MCF 10A (cell line): ENCODE data around the gene ITGB5. TPM values are rescaled to one million over a fixed set of nuclear protein-coding genes. Genes with fewer than 3 reads are reported as not detected.

Experiments
- BruUV-seq: library from RNA; stranded (reverse); fragments of 400-500 nt; replicated peaks from 2 replicates; lab custom pipeline; 2021; lab: Mats Ljungman, UMichigan
- CTCF ChIA-PET: fragments of 300-600 bp; sonication (Branson Sonifier 250); formaldehyde crosslinking; extraction: SDS; loops from one replicate; lab custom pipeline; 2021; ENCODE audit warnings: antibody characterized with exemption, inconsistent platforms; lab: Yijun Ruan, JAX
- POLR2A ChIA-PET: fragments of 300-600, 350-650 bp; sonication (Branson Sonifier 250); formaldehyde crosslinking; extraction: SDS; loops from one replicate; lab custom pipeline; 2020; ENCODE audit warnings: antibody characterized with exemption, inconsistent platforms; lab: Yijun Ruan, JAX
- DNase-seq: peaks from one replicate; pipeline ENCODE4 v3.0.0-alpha.2; 2018; ENCODE audit not compliant: unreplicated experiment
- H3K27ac Mint-ChIP-seq: one replicate; pipeline ENCODE4 v1.8.0; 2022; ENCODE audit warnings: mild to moderate bottlenecking, low read depth, mixed read lengths; ENCODE audit not compliant: unreplicated experiment
- H3K27me3 Mint-ChIP-seq: one replicate; pipeline ENCODE4 v1.8.0; 2022; ENCODE audit warnings: mixed read lengths; ENCODE audit not compliant: insufficient read depth, unreplicated experiment
- H3K36me3 Mint-ChIP-seq: one replicate; pipeline ENCODE4 v1.8.0; 2022; ENCODE audit warnings: mild to moderate bottlenecking, moderate library complexity, mixed read lengths; ENCODE audit not compliant: insufficient read depth, unreplicated experiment
- H3K4me1 Mint-ChIP-seq: one replicate; pipeline ENCODE4 v1.8.0; 2022; ENCODE audit warnings: mixed read lengths; ENCODE audit not compliant: insufficient read depth, unreplicated experiment
- H3K4me3 Mint-ChIP-seq: one replicate; pipeline ENCODE4 v1.8.0; 2022; ENCODE audit warnings: mild to moderate bottlenecking, moderate library complexity, mixed read lengths; ENCODE audit not compliant: unreplicated experiment
- H3K9me3 Mint-ChIP-seq: one replicate; pipeline ENCODE4 v1.8.0; 2022; ENCODE audit warnings: mixed read lengths; ENCODE audit not compliant: unreplicated experiment
- CTCF ChIP-seq: fragments of 200-600 bp; IDR thresholded peaks from one replicate; pipeline ENCODE4 v1.8.0; 2022; ENCODE audit warnings: antibody characterized with exemption, mild to moderate bottlenecking; ENCODE audit not compliant: unreplicated experiment
- intact Hi-C: fragments of 100-400 bp; cut with micrococcal nuclease; formaldehyde crosslinking; loops from 2 replicates; pipeline ENCODE4 v1.14.1; 2022
- total RNA-seq: library from RNA; stranded (reverse); gene quantifications from 2 replicates; pipeline ENCODE4 v1.2.3, GENCODE V29; 2022

Gene ITGB5
- total RNA-seq, 1 experiment from 2014 or later = 101 TPM

- Mint-ChIP-seq H3K4me3 (no peak overlapping the region), H3K36me3 (peaks cover 21% of the 10 kb centered on the region), H3K4me1 (peaks cover 37% of the 10 kb centered on the region), H3K9me3 (no peaks in the 10 kb centered on the region), H3K27me3 (no peaks in the 10 kb centered on the region), H3K27ac (no peak overlapping the region)
- no peak for TF ChIP-seq CTCF
- intact Hi-C loops = loop anchor here (5.0 kb wide), 1 partner anchor 38 kb away; no protein-coding TSS in a partner anchor
- POLR2A ChIA-PET = no interaction called here
- DNase-seq = no peak
- CTCF ChIA-PET = no interaction called here
- BruUV-seq = no TSS peak
Measured at GRCh38 chr3:124838963-124839362, 48.2 kb downstream of the ITGB5 start.

GRCh38 chr3:124837730-124838186 is 49.4 kb downstream of the ITGB5 start:
- peak; percentile 68 for DNase-seq
- BruUV-seq = no TSS peak
- H3K4me3 Mint-ChIP-seq = no peak overlapping the region
- ChIA-PET CTCF (interaction anchor here (1.7 kb wide), 1 partner anchor 51 kb away, joined by 5 read pairs; no protein-coding TSS in a partner anchor), POLR2A (interaction anchor here (0.6 to 3.5 kb wide), 10 partner anchors 8 to 49 kb away, joined by 3 to 24 read pairs (median 4); partner anchors contain the start of gene ITGB5)
- H3K27ac Mint-ChIP-seq = peak overlapping the region; percentile 88
- TF ChIP-seq CTCF = no peak
- H3K36me3 Mint-ChIP-seq = peaks cover 21% of the 10 kb centered on the region
- intact Hi-C loops = loop anchor here (5.0 kb wide), 1 partner anchor 40 kb away; no protein-coding TSS in a partner anchor
- H3K4me1 Mint-ChIP-seq = peaks cover 47% of the 10 kb centered on the region
- H3K9me3 Mint-ChIP-seq = no peaks in the 10 kb centered on the region
- no peaks in the 10 kb centered on the region for H3K27me3 Mint-ChIP-seq

GRCh38 chr3:124837065-124837464 is 50.1 kb downstream of the ITGB5 start:
- Mint-ChIP-seq H3K4me3 (no peak overlapping the region), H3K36me3 (peaks cover 21% of the 10 kb centered on the region), H3K27me3 (no peaks in the 10 kb centered on the region), H3K9me3 (no peaks in the 10 kb centered on the region), H3K27ac (peak overlapping the region; percentile 88), H3K4me1 (peaks cover 51% of the 10 kb centered on the region)
- POLR2A ChIA-PET = interaction anchor here (0.6 to 3.5 kb wide), 13 partner anchors 9 to 107 kb away, joined by 3 to 24 read pairs (median 4); partner anchors contain the start of genes ITGB5 and UMPS
- TF ChIP-seq CTCF = no peak
- DNase-seq = no peak
- intact Hi-C loops = loop anchor here (5.0 kb wide), 1 partner anchor 40 kb away; no protein-coding TSS in a partner anchor
- no TSS peak for BruUV-seq
- CTCF ChIA-PET = interaction anchor here (0.6 to 2.1 kb wide), 5 partner anchors 14 to 95 kb away, joined by 3 to 6 read pairs (median 3); no protein-coding TSS in a partner anchor

- no peak overlapping the region for H3K27ac Mint-ChIP-seq
- no peaks in the 10 kb centered on the region for H3K9me3 Mint-ChIP-seq
- peaks cover 17% of the 10 kb centered on the region for H3K36me3 Mint-ChIP-seq
- peaks cover 51% of the 10 kb centered on the region for H3K4me1 Mint-ChIP-seq
- intact Hi-C loops = loop anchor here (5.0 kb wide), 1 partner anchor 41 kb away; no protein-coding TSS in a partner anchor
- POLR2A ChIA-PET = interaction anchor here (0.5 to 3.5 kb wide), 12 partner anchors 10 to 758 kb away, joined by 3 to 24 read pairs (median 4); partner anchors contain the start of genes ITGB5 and UMPS
- DNase-seq = no peak
- BruUV-seq = no TSS peak
- no peak overlapping the region for H3K4me3 Mint-ChIP-seq
- CTCF ChIA-PET = interaction anchor here (1.0 to 2.1 kb wide), 4 partner anchors 13 to 75 kb away, joined by 3 to 6 read pairs (median 6); no protein-coding TSS in a partner anchor
- no peaks in the 10 kb centered on the region for H3K27me3 Mint-ChIP-seq
- no peak for TF ChIP-seq CTCF
Measured at GRCh38 chr3:124836448-124836847, 50.7 kb downstream of the ITGB5 start.
